H1 (cell line): ENCODE data around the gene KRIT1. TPM values are rescaled to one million over a fixed set of nuclear protein-coding genes. Genes with fewer than 3 reads are reported as not detected.

Experiments used
- ASH2L ChIP-seq: fragments of 200-600, 300-600 bp; sonication (generic); IDR thresholded peaks from one replicate; pipeline ENCODE4 v1.7.1; 2017; ENCODE audit warnings: low read length
- ATF2 ChIP-seq: IDR thresholded peaks from 2 replicates; pipeline ENCODE4 v1.6.1; 2012; ENCODE audit warnings: low read length, inconsistent platforms
- CTCF ChIP-seq, 3 experiments: IDR thresholded peaks; 1 replicate in 2 of 3; 2 replicates in 1 of 3; pipeline versions ENCODE4 v1.5.1 to v1.6.1; 2011; ENCODE audit warnings: low read length in 3 of 3, mild to moderate bottlenecking in 3 of 3, inconsistent platforms in 2 of 3, low read depth in 1 of 3, moderate library complexity in 1 of 3; ENCODE audit not compliant: insufficient read depth in 1 of 3; ENCODE audit errors: control extremely low read depth in 1 of 3
- E2F6 ChIP-seq: IDR thresholded peaks from 2 replicates; pipeline ENCODE4 v1.6.1; 2012; ENCODE audit warnings: inconsistent platforms
- FOSL1 ChIP-seq: IDR thresholded peaks from 2 replicates; pipeline ENCODE4 v1.6.1; 2011; ENCODE audit warnings: mild to moderate bottlenecking, low read depth, low read length, moderate library complexity; ENCODE audit not compliant: insufficient read depth
- GABPA ChIP-seq: IDR thresholded peaks from 2 replicates; pipeline ENCODE4 v1.6.1; 2011; ENCODE audit warnings: mild to moderate bottlenecking, low read length, moderate library complexity, borderline replicate concordance; ENCODE audit not compliant: insufficient read depth
- MAX ChIP-seq: IDR thresholded peaks from 2 replicates; pipeline ENCODE4 v1.6.1; 2012; ENCODE audit warnings: inconsistent platforms
- NRF1 ChIP-seq: IDR thresholded peaks from 2 replicates; pipeline ENCODE4 v1.6.1; 2011; ENCODE audit warnings: mild to moderate bottlenecking, low read depth, low read length, improper control_type of control experiment
- PHF8 ChIP-seq: fragments of 200-600 bp; sonication (generic); conservative IDR thresholded peaks from 2 replicates; pipeline ENCODE4 v1.7.1; 2012; ENCODE audit warnings: low read depth, mild to moderate bottlenecking, inconsistent platforms, low read length, moderate library complexity
- RAD21 ChIP-seq, 2 experiments: IDR thresholded peaks in 1 of 2; conservative IDR thresholded peaks in 1 of 2; 2 replicates each; pipeline ENCODE4 v1.6.1; 2011; ENCODE audit warnings: low read depth in 2 of 2, low read length in 2 of 2, improper control_type of control experiment in 1 of 2, inconsistent platforms in 1 of 2, mild to moderate bottlenecking in 1 of 2, moderate library complexity in 1 of 2
- SIRT6 ChIP-seq: IDR thresholded peaks from one replicate; pipeline ENCODE4 v1.7.1; 2012; ENCODE audit warnings: low read length, inconsistent platforms
- SIX5 ChIP-seq: IDR thresholded peaks from 2 replicates; pipeline ENCODE4 v1.6.1; 2011; ENCODE audit warnings: mild to moderate bottlenecking, low read depth, low read length
- SP4 ChIP-seq: IDR thresholded peaks from 2 replicates; pipeline ENCODE4 v1.6.1; 2012; ENCODE audit warnings: low read length, inconsistent platforms
- TAF7 ChIP-seq: optimal IDR thresholded peaks from 2 replicates; pipeline ENCODE3; 2011; ENCODE audit warnings: low read depth, mild to moderate bottlenecking, inconsistent platforms, low read length, moderate library complexity, borderline replicate concordance
- TBP ChIP-seq: IDR thresholded peaks from 2 replicates; pipeline ENCODE4 v1.6.1; 2011; ENCODE audit warnings: low read depth, low read length, improper control_type of control experiment
- polyA plus RNA-seq, 7 experiments: library from polyadenylated mRNA; depleted of rRNA in 3 of 7; stranded (reverse) in 5 of 7; unstranded in 2 of 7; fragments of >200 nt in 5 of 7; fragments of 200-250 nt in 2 of 7; gene quantifications; 1 replicate in 5 of 7; 2 replicates in 1 of 7; 4 replicates in 1 of 7; pipeline versions ENCODE4 v1.2.1 to v1.2.3, GENCODE V29; 2011 to 2013; ENCODE audit warnings: missing spikeins in 2 of 7, mixed read lengths in 2 of 7
- total RNA-seq: library from RNA; stranded (reverse); fragmentation: NEBNext Ultra II Directional; extraction: Animal tissue kit (Norgen Biotek cat#: 25700); gene quantifications from 2 replicates; pipeline ENCODE4 v1.2.1, GENCODE V29; 2021

The KRIT1 gene
- total and polyA plus RNA-seq, 2 of the 8 experiments (the other 6 are each of a cell fraction or from before 2014, with no cell fraction given) = 14.3 to 28.8 TPM

GRCh38 chr7:92245487-92246359, at the start of gene KRIT1, which contains the start of gene ANKIB1 (continued):
- peak; percentile 73 for TF ChIP-seq E2F6
- TF ChIP-seq SP4 = peak; percentile 37; the same call in 1 of the 2 replicates
- TF ChIP-seq SIRT6 = no peak
- peak; percentile 96 for TF ChIP-seq ASH2L
- TF ChIP-seq SIX5 = no peak
- 0 out of 2 replicates have a peak, but pooled peaks have one; percentile 31 for TF ChIP-seq ATF2
- peak; percentile 88 for TF ChIP-seq PHF8
- peak; percentile 78 for TF ChIP-seq TBP
- TF ChIP-seq CTCF (IDR thresholded peaks at IDR 0.05; ENCODE audit: control extremely low read depth in 1 of 3, insufficient read depth in 1 of 3, low read depth in 1 of 3, low read length in 3 of 3) = peak in 2 of 3 experiments; percentile 0 to 2; a peak in 2 of 4 replicates
- peak; percentile 84 for TF ChIP-seq TAF7
- peak; percentile 92 for TF ChIP-seq GABPA
- peak; percentile 70; the same call in 1 of the 2 replicates for TF ChIP-seq MAX
- TF ChIP-seq FOSL1 = no peak
- TF ChIP-seq NRF1 = no peak
- peak in 1 of 2 experiments; percentile 1; a peak in 2 of 4 replicates for TF ChIP-seq RAD21 (IDR thresholded peaks at IDR 0.05 in 1 of 2, conservative IDR thresholded peaks at IDR 0.05 in 1 of 2; ENCODE audit: low read depth in 2 of 2, low read length in 2 of 2)
- TF ChIP-seq, all 59 proteins: peak for 17
